Anterior cingulate cortex (tissue), 58 donors: Measurements from ENCODE around the gene LYRM1.
"Not testable (repeated sequence)": the region's sequence is repeated elsewhere in the genome, so short reads cannot be mapped to it uniquely, and the experiment has no call there.

ENCODE experiments used
- DNase-seq, 58 donors: peaks; one replicate each; lab custom pipeline; 2025; lab: John Stamatoyannopoulos, UW

LYRM1 gene

GRCh38 chr16:20968765-20969164 lies 68.2 kb downstream of the LYRM1 start:
- DNase-seq: no peak

GRCh38 chr16:20969386-20969785 lies 68.8 kb downstream of the LYRM1 start:
- DNase-seq: peak in 1 of 58 donors; percentile 2

- no peak for DNase-seq
Observed at GRCh38 chr16:20971401-20971800, 70.8 kb downstream of the LYRM1 start.

GRCh38 chr16:20973201-20973600 lies 72.6 kb downstream of the LYRM1 start:
- DNase-seq: not testable (repeated sequence)
